Measurements from ENCODE around the gene NELFCD.
"Not testable (repeated sequence)": the region's sequence is repeated elsewhere in the genome, so short reads cannot be mapped to it uniquely, and the experiment has no call there.

Gene NELFCD

DNA sequence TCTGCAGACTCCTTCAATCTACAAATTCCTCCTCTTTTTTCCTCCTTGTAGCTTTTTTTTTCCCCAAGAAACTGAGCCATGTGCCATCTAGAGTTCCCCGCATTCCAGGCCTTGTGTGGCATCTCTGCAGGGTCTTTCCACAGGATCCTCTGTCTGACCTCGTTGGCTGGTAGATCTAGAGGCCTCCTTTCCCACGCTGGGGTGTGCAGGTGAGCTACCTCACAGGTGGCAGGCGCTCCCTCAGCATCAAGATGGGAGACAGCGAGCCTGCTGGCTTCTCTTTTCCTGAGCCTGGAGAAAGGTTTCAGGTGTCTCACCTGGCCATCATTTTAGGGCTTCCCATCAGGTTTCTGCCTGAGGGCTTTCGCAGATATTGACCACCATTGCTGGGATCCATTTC, 9.6 kb upstream of the NELFCD start:
- no peak for DNase-seq (ENCODE audit: extremely low read depth in 1 of 2, low read depth in 1 of 2)

DNA sequence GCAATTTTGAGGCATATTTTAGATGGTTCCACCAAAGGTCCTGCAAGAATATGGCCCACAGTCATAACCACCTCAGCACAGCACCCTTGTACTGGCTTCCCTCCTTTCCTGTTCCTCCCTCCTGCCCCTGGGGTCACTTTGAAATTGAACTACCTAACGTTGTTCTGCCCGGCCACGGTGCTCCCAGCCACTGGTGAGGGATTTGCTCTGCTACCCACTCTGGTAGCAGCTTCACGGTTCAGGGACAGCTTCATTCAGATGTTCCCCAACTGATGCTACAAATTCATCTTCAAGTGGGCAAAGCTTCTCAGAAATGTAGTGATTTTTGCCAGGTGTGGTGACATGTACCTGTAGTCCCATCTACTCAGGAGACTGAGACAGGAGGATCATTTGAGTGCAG, 7.9 kb upstream of the NELFCD start:
- no peak for DNase-seq (ENCODE audit: extremely low read depth in 1 of 2, low read depth in 1 of 2)

DNA sequence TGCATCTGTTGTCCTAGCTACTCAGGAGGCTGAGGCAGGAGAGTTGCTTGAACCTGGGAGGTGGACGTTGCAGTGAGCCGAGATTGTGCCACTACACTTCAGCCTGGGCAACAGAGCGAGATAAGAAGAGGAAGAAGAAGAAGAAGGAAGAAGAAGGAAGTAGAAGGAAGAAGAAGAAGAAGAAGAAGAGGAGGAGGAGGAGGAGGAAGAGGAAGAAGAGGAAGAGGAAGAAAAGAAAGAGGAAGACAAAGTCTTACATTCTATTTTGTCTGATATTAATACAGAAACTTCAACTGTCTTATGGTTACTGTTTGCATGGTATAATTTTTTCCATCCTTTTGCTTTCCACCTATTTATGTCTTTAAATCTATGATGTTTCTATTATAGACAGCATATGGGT, 7.2 kb upstream of the NELFCD start:
- no peak for DNase-seq (ENCODE audit: extremely low read depth in 1 of 2, low read depth in 1 of 2)

DNA sequence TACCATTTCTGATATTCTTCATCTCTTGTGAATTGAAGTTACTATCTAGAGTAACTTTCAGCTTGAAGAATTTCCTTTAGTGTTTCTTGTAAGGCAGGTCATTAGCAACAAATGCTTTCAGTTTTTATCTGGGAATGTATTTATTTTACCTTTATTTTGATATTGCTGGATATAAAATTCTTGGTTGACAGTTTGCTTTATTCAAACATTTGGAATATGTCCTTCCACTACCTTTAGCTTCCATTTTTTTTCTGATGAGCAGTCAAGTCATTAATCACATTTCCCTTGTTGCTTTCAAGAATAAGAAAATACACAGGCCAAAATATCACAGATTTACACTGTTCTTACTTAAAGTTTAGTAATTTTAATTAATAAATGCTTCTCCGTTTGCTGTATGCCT, 5.7 kb upstream of the NELFCD start:
- no peak for DNase-seq (ENCODE audit: extremely low read depth in 1 of 2, low read depth in 1 of 2)

DNA sequence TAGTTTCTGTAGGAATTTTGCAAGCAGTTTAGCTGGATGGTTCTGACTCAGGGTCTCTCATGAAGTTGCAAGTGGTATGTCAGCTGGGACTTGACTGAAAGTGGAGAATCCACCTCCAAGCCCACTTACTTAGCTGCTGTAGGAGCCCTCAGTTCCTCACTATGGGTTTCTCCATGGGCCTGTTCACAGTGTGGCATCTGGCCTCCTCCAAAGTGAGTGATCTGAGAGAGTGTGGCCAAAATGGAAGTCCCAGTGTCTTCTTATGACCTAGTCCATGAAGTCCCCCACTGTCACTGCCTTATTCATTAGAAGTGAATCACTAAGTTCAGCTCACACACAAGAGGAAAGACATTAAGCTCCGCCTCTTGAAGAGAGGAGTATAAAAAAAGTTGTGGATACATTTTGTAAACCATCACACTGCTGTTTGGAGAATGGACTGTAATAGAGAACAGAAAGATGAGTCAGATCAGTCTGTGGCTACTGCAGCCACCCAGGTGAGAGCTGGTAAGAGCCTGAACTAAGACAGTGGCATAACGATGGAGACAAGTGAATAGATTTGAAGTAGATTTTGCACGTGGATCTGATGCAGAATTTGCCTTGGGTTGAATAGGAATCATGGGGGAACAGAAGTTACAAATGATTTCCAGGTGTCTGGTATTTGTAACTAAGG, 4.9 kb upstream of the NELFCD start:
- DNase-seq (ENCODE audit: extremely low read depth in 1 of 2, low read depth in 1 of 2) = no peak

DNA sequence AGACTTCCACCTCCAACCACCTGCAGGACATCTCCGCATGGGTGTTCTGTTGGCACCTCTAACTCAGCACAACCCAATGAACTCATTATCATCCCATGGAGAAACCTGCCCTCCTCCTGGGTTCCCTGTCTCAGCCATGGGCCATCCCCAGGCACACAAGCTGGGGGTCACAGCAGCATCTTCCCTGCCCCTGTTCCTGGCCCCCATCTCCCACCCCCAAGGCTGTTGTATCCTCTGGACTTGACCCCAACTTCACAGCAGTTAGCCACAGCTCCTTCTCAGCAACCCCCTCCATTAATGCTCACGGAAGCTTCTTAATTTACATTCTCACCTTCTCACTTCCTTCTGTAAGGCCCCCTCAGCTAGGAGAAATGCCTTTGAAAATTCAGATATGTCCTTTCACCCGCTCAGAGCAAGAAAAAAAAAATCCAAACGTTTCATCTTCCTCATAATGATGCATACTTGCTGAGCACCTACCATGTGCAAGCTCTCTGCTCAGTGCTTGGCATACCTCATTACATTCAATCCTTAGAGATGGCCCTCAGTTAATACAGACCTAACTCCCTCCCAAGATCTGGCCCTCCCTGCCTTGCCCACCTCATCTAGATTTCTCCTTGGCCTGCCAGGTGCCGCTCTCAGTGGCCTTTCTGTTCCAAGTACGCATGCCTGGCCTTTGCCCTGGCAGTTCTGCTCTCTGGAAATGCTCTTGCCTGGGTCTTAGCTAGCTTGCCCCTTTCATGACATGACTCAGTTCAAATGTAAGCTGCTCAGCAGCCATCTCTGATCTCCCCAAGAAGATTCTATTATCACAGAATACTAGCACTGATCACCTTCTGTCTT, 2.5 kb upstream of the NELFCD start:
- DNase-seq (ENCODE audit: extremely low read depth in 1 of 2, low read depth in 1 of 2) = no peak

DNA sequence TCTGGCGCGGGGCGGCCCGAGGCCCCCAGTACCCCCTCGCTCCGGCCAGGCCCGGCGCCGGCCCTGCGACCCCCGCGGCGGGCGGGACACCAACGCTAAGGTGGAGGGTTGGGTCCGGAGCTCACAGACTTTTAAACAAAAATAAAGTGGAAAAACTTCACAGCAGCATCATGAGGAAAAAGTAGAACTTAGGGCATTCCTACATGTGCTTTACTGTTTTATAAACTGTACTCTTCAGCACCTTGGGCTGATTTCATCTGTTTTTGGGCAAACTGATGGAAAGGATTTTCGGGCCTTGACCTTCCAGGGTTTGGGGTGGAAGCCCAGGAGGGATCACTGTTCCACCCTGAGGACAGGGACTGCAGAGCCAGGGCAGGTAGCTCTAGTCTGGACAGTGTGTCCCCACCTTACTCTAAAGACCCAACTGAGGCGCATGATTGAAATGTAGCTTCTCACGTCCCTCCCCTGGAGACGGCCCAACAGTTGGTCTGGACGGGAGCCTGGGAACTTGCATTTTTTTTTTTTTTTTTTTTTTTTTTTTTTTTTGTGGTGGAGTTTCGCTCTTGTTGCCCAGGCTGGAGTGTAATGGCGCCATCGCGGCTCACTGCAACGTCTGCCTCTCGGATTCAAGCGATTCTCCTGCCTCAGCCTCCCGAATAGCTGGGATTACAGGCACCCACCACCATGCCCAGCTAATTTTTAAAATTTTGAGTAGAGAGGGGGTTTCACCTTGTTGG, 740 bp downstream of the NELFCD start:
- no peak for DNase-seq (ENCODE audit: extremely low read depth in 1 of 2, low read depth in 1 of 2)

DNA sequence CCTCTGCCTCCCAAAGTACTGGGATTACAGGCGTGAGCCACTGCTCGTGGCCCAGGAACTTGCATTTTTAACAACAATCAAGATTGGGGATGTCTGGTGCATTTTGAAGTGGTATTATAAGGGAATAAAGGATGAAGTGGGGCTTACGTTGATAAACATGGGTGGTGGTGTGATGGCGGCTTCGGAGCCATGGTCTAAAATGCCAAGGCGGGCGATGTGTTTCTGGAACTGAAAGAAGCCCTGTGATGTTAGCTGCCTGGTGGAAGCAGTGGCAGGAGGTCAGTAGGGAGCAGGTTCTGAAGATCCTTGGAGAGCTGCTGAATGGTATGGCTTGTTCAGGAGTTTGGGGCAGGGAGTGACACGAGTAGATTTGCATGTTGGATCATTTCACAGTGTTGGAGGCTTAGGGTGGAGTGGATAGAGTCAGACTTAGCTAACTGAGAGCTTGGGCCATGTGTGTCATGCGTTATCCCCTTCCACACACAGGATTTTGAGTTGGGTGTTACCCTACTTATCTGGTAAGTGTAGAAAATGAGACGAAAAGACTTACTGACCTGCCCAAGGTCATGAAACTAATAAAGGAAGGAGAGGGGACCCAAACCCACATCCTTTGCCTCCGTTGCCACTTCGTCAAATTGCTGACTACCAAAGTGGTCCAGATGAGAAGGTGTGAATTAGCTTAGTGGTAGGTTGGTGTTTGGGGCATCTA, 1.5 kb downstream of the NELFCD start:
- no peak for DNase-seq (ENCODE audit: extremely low read depth in 1 of 2, low read depth in 1 of 2)

DNA sequence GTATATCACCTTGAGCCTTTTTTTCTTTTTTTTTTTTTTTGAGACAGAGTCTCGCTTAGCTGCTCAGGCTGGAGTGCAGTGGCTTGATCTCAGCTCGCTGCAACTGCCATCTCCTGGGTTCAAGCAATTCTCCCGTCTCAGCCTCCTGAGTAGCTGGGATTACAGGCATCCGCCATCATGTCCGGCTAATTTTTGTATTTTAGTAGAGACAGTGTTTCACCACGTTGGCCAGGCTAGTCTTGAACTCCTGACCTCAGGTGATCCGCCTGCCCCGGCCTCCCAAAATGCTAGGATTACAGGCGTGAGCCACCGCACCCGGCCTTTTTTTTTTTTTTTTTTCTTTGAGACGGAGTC, 2.0 kb downstream of the NELFCD start:
- not testable (repeated sequence) for DNase-seq (ENCODE audit: extremely low read depth in 1 of 2, low read depth in 1 of 2)

DNA sequence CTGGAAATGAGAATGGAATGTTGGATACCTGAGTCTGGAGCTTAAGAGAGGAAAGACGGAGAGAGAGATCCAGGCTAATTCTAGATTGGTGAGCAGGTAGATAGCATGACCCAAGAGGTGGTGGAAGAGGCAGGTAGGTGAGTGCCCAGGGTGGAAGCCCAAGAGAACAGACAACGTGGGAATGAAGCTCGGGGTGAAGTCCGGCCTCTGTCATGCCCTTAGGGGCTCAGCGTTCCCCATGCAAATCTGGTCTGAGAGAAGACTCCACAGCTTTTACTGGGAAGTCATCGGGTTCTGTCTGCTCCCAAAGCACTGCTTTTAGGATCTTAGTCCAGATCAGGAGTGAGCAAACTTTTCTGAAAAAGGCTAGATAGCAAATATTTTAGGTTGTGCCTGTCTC, 3.6 kb downstream of the NELFCD start:
- no peak for DNase-seq (ENCODE audit: extremely low read depth in 1 of 2, low read depth in 1 of 2)

DNA sequence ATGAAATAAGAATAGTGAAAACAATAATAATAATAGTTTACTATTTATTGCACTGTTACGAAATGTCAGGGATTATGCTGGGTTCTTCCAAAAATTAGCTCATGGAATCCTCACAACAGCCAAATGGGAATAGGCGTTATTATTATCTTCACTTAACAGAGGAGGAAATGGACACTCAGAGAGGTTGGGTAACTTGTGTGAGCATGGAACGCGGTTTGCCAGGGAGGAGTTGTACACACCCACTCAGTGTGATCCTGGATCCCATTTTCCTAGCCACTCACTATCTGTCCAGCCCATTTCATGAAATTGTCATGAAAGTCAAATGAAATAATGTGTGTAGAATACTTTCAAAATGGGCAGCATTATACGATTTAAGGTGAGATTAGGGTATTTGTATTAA, 4.6 kb downstream of the NELFCD start:
- no peak for DNase-seq (ENCODE audit: extremely low read depth in 1 of 2, low read depth in 1 of 2)

DNA sequence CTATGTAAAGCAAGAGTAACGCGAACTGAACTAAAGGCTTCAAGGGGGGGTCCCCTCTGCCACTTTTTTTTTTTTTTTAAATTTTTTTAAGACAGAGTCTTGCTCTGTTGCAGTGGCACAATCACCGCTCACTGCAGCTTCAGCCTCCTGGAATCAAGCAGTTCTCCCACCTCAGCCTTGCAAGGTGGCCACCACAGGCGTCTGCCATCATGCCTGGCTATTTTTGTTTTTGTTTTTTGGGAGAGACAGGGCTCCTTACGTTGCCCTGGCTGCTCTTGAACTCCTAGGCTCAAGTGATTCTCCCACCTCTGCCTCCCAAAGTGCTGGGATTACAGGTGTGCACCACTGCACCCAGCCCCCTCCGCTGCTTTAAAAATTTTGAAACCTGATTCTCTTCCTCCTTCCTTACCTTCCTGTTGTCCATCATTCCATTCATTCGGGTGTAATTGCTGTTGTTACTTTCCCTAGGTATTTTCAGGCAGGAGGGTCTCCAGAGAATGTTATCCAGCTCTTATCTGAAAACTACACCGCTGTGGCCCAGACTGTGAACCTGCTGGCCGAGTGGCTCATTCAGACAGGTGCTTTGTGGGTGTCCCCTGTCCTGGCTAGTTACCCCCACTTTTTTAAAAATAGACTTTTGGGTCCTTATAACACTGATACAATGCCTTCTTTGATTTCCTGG, 5.4 kb downstream of the NELFCD start:
- DNase-seq (ENCODE audit: extremely low read depth in 1 of 2, low read depth in 1 of 2) = no peak

DNA sequence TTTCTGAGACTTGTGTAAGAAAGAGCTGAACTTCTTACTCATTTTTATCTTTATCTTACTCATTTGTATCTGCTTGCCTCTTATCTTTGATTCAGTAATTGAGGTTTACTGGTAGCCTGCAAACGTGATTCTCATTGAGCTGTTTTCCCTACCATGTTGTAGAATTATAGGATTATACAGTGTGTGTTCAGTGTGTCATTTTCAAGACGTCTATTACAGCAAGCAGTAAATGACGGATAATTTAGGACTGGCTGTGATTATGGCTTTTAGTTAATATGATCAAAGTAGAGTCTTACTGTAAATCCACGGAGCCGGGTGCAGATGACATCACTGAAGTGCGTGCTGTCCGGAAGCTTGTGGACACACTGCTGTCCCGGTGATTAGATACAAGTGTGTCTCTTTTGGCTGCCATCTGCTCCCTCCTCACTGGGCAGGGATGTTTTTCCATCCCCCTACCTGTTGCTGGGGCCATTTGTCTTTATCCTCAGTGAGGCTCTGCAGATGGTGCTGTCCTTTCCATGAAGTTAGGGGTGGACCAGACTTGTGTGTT, 6.0 kb downstream of the NELFCD start:
- no peak for DNase-seq (ENCODE audit: extremely low read depth in 1 of 2, low read depth in 1 of 2)

DNA sequence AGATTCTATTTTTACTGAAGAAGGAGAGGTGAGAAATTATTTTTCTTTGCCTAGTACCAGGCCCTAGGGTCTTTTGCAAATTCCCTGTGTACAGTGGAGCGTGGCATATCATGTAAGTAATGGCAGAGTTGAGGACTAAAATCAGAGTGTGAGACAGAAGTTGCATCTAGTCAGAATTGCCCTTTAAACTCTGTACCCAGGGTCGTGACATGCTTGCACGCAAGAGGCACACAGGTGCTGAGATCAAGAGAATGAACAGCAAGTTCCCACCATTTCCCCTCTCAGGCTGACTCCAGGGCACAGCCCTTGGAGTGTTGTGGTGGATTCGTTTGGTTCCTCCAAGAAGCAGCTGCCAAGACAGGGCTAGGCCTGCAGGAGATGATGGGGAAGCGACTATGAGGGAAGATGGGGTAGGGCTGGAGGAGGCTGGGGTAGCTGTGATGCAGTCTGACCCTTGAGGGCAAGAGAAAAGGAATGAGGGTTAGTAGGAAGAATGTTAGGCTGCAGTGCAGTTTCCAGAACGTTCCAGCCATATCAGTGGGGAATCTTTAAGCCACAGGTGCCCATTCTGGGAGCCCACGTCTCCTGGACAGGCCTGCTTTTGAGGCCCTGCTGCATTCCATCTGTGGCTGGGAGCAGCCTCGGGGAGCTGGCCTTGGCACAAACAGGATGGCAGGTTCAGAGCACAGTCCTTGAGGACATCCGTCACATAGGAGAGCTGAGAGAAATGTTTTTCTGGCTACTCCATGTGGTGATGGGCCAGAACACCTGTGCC, 6.9 kb downstream of the NELFCD start:
- no peak for DNase-seq (ENCODE audit: extremely low read depth in 1 of 2, low read depth in 1 of 2)

DNA sequence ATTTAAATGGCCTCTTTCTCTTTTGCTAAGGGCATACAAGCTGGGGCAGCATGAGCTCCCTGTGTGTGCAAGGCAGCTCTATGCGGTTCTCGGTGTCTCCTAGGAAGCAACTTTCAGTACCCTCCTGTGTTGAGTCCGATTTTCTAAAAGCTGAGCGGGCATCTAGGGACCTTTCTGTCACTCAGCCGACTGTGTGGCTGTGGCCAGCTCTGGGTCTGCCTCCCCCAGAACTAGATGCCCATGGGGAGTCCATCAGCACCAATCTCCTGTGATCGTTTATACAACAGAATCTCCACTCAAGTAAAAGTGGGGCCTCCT, 7.5 kb downstream of the NELFCD start:
- DNase-seq (ENCODE audit: extremely low read depth in 1 of 2, low read depth in 1 of 2) = no peak

DNA sequence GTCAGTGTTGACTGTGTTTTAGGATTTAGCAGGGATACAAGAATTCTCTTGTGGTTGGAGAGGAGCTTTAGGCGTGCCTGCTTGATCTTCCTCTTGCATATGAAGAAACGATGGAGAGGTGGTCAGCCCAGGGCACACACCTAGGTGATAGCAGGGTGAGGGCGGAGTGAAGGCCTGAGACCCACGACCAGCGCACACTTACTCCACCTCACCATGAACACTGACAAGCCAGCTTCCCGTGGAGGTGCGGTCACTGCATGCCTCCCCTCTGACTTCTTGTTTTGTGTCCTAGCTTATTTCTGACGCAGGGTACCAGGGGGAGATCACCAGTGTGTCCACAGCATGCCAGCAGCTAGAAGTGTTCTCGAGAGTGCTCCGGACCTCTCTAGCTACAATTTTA, 8.1 kb downstream of the NELFCD start:
- no peak for DNase-seq (ENCODE audit: extremely low read depth in 1 of 2, low read depth in 1 of 2)

DNA sequence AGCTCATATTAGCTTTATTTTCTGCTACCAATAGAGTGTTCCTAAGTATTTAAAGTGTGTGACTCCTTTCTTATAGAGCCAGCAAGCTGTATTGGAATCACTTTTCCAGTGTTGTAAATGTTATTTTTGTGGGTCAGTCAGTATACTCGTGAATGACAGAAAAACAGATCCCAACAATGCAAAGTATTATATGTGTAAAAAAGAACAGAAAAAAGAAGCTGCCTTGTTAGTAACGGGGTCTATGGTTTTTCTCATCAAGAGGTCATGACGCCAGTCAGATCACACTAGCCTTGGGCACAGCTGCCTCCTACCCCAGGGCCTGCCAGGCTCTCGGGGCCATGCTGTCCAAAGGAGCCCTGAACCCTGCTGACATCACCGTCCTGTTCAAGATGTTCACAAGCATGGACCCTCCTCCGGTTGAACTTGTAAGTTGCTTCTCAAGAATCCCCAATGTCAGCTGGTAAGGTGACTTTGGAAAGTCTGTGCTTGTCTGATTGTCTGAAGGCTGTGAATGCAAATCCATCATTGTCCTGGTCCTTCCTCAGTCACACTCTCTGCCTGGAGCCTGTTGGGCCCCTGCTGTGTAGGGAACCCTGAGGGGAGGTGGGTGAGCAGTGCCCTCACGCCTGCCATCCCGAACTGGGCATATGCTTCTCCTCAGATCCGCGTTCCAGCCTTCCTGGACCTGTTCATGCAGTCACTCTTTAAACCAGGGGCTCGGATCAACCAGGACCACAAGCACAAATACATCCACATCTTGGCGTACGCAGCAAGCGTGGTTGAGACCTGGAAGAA, 9.8 kb downstream of the NELFCD start:
- no peak for DNase-seq (ENCODE audit: extremely low read depth in 1 of 2, low read depth in 1 of 2)

DNA sequence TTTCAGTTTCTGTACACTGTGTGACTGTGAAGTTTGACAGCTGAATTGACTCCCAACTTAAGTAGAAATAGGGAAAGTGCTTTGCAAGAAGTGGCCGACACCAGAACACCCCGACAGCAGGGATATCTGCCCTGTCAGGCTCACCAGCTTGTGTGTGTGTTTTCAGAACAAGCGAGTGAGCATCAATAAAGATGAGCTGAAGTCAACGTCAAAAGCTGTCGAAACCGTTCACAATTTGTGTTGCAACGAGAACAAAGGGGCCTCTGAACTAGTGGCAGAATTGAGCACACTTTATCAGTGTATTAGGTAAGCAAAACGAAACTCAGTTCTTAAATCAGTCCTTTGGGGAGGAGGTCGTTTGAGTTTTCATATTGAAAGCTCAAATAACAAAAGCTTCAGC, 10.7 kb downstream of the NELFCD start:
- DNase-seq (ENCODE audit: extremely low read depth in 1 of 2, low read depth in 1 of 2) = no peak

DNA sequence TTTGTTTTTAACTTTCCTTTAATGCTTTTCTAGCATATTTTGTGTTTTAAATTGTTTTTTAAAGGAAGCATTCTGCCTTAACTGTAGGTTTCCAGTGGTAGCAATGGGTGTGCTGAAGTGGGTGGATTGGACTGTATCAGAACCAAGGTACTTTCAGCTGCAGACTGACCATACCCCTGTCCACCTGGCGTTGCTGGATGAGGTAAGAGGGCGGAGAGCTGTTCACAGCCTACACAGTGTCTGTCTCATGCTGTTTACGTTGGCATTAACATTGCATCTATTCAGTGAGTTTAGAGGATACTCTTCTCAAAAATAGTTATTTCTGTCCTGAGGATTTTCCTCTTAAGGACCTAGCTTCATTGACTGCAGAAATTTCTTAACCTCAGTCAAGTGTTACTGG, 11.9 kb downstream of the NELFCD start:
- no peak for DNase-seq (ENCODE audit: extremely low read depth in 1 of 2, low read depth in 1 of 2)

Measured in stimulated activated CD8-positive, alpha-beta memory T cell treated with anti-CD3 and anti-CD28 coated beads, Interleukin-7, amount 100 ng/mL, for 48 hours (primary cell).